ENCODE measurements around the gene NHLRC1. TPM values are rescaled to one million over a fixed set of nuclear protein-coding genes. Genes with fewer than 3 reads are reported as not detected.

Gene NHLRC1
- total and polyA plus RNA-seq, 9 of the 15 experiments (the other 6 are each of a cell fraction or from before 2014, with no cell fraction given): not detected

GRCh38 chr6:18147160-18147559 is 24.7 kb upstream of the NHLRC1 start:
- peaks cover 0 to 3% of the 10 kb centered on the region in 2 experiments; a peak in 1 of 5 replicates for H3K4me1 ChIP-seq (replicated peaks in 1 of 2; ENCODE audit: control insufficient read depth in 2 of 2, insufficient read depth in 2 of 2, low read length in 2 of 2)
- in situ Hi-C loops (cut with MboI) (no loop called here), intact Hi-C loops (cut with micrococcal nuclease) (no loop called here)
- POLR2A ChIA-PET: no interaction called here
- peaks cover 4% of the 10 kb centered on the region for H3K79me2 ChIP-seq (ENCODE audit: control insufficient read depth, insufficient read depth, low read length)
- no peaks in the 10 kb centered on the region for H4K20me1 ChIP-seq (replicated peaks; ENCODE audit: control insufficient read depth, insufficient read depth, low read length)
- H3K27ac ChIP-seq (ENCODE audit: extremely low read depth, low read depth, low read length): no peak overlapping the region
- no peaks in the 10 kb centered on the region for H3K27me3 ChIP-seq (ENCODE audit: control insufficient read depth in 2 of 2, insufficient read depth in 2 of 2, low read length in 2 of 2)
- H3K9ac ChIP-seq (ENCODE audit: insufficient read depth in 1 of 2, low read depth in 2 of 2, low read length in 2 of 2): no peak overlapping the region
- no TSS peak for BruUV-seq (replicated peaks)
- H3K36me3 ChIP-seq (ENCODE audit: control insufficient read depth, insufficient read depth, low read length): peaks cover 68% of the 10 kb centered on the region
- H3K9me3 ChIP-seq (replicated peaks; ENCODE audit: control insufficient read depth, insufficient read depth, low read depth, low read length): no peaks in the 10 kb centered on the region
- DNase-seq (ENCODE audit: extremely low read depth in 1 of 4, low spot score in 3 of 4): no peak
- H3K4me2 ChIP-seq (ENCODE audit: insufficient read depth, low read length): no peak overlapping the region
- no peak overlapping the region for H3K4me3 ChIP-seq
- WGBS (ENCODE audit: insufficient coverage, low coverage, missing lambda C conversion rate): 80% methylated on average over 2 of the region's 2 CpGs
- CTCF ChIA-PET (ENCODE audit: low intra/inter-chr PET ratio): no interaction called here
- no peak for TF ChIP-seq MCM3 (IDR thresholded peaks at IDR 0.05)
- TF ChIP-seq ZNF175 (CRISPR knock-in tag; IDR thresholded peaks at IDR 0.05; ENCODE audit: low read depth): no peak
- H3K9me1 ChIP-seq (ENCODE audit: control insufficient read depth, insufficient read depth, low read length): no peaks in the 10 kb centered on the region
- no peak overlapping the region for H2AFZ ChIP-seq (ENCODE audit: low read depth, low read length)
- no peak for FAIRE-seq
- no peak for ATAC-seq

GRCh38 chr6:18142591-18142861 is 20.0 kb upstream of the NHLRC1 start:
- no peak for FAIRE-seq
- no peaks in the 10 kb centered on the region for H3K9me1 ChIP-seq (ENCODE audit: control insufficient read depth, insufficient read depth, low read length)
- H3K79me2 ChIP-seq (ENCODE audit: control insufficient read depth, insufficient read depth, low read length): no peaks in the 10 kb centered on the region
- no peaks in the 10 kb centered on the region for H3K9me3 ChIP-seq (replicated peaks; ENCODE audit: control insufficient read depth, insufficient read depth, low read depth, low read length)
- intact Hi-C loops (cut with micrococcal nuclease): no loop called here
- H3K4me1 ChIP-seq (replicated peaks in 1 of 2; ENCODE audit: control insufficient read depth in 2 of 2, insufficient read depth in 2 of 2, low read length in 2 of 2): no peaks in the 10 kb centered on the region
- no peaks in the 10 kb centered on the region for H3K27me3 ChIP-seq (ENCODE audit: control insufficient read depth in 2 of 2, insufficient read depth in 2 of 2, low read length in 2 of 2)
- no peak overlapping the region for H2AFZ ChIP-seq (ENCODE audit: low read depth, low read length)
- whole genome bisulfite sequencing (ENCODE audit: insufficient coverage, low coverage, missing lambda C conversion rate): 97% methylated on average over 3 of the region's 3 CpGs
- no peaks in the 10 kb centered on the region for H4K20me1 ChIP-seq (replicated peaks; ENCODE audit: control insufficient read depth, insufficient read depth, low read length)
- no peak overlapping the region for H3K9ac ChIP-seq (ENCODE audit: insufficient read depth in 1 of 2, low read depth in 2 of 2, low read length in 2 of 2)
- no peak overlapping the region for H3K4me2 ChIP-seq (ENCODE audit: insufficient read depth, low read length)
- H3K27ac ChIP-seq (ENCODE audit: extremely low read depth, low read depth, low read length): no peak overlapping the region
- no peak for ATAC-seq
- in situ Hi-C loops (cut with MboI): no loop called here
- BruUV-seq (replicated peaks): no TSS peak
- peaks cover 84% of the 10 kb centered on the region for H3K36me3 ChIP-seq (ENCODE audit: control insufficient read depth, insufficient read depth, low read length)
- H3K4me3 ChIP-seq: no peak overlapping the region
- POLR2A ChIA-PET: interaction anchor here (1.1 to 1.6 kb wide), 2 partner anchors 8 to 10 kb away, joined by 3 to 6 read pairs; no protein-coding TSS in a partner anchor
- TF ChIP-seq L3MBTL2 (IDR thresholded peaks at IDR 0.05): no peak
- TF ChIP-seq ZNF133 (CRISPR knock-in tag; IDR thresholded peaks at IDR 0.05): no peak
- no peak for DNase-seq (ENCODE audit: extremely low read depth in 1 of 4, low spot score in 3 of 4)
- CTCF ChIA-PET (ENCODE audit: low intra/inter-chr PET ratio): no interaction called here

All from K562 (cell line).